Activated T-helper 17 cell treated with anti-CD3 and anti-CD28 coated beads, Interleukin-2, amount 50 U/mL, for 72 hours (primary cell): ENCODE measurements around the gene PACSIN2. TPM values are rescaled to one million over a fixed set of nuclear protein-coding genes. Genes with fewer than 3 reads are reported as not detected.
"Not testable (repeated sequence)": the region's sequence is repeated elsewhere in the genome, so short reads cannot be mapped to it uniquely, and the experiment has no call there.

Source experiments
- ATAC-seq: fragments of 150-1000 bp; cut with Tn5 transposase; replicated peaks from 2 replicates; pipeline ENCODE4 v1.10.0; 2021; ENCODE audit warnings: mild to moderate bottlenecking, moderate library complexity
- H3K27ac Mint-ChIP-seq: one replicate; pipeline ENCODE4 v1.8.0; 2022; ENCODE audit warnings: mixed read lengths
- H3K27me3 Mint-ChIP-seq: one replicate; pipeline ENCODE4 v1.8.0; 2022; ENCODE audit warnings: mixed read lengths
- H3K36me3 Mint-ChIP-seq: one replicate; pipeline ENCODE4 v1.8.0; 2022; ENCODE audit warnings: low read depth, mild to moderate bottlenecking, mixed read lengths
- H3K4me1 Mint-ChIP-seq: one replicate; pipeline ENCODE4 v1.8.0; 2022; ENCODE audit warnings: mixed read lengths
- H3K4me3 Mint-ChIP-seq: one replicate; pipeline ENCODE4 v1.8.0; 2022; ENCODE audit warnings: mild to moderate bottlenecking, mixed read lengths
- H3K9me3 Mint-ChIP-seq: one replicate; pipeline ENCODE4 v1.8.0; 2022; ENCODE audit warnings: mixed read lengths
- total RNA-seq, 2 donors: library from RNA; stranded (reverse); gene quantifications; one replicate each; pipeline ENCODE4 v1.2.3, GENCODE V29; 2022

The PACSIN2 gene
- total RNA-seq, 2 donors from 2014 or later = 22.9 to 26.3 TPM

DNA sequence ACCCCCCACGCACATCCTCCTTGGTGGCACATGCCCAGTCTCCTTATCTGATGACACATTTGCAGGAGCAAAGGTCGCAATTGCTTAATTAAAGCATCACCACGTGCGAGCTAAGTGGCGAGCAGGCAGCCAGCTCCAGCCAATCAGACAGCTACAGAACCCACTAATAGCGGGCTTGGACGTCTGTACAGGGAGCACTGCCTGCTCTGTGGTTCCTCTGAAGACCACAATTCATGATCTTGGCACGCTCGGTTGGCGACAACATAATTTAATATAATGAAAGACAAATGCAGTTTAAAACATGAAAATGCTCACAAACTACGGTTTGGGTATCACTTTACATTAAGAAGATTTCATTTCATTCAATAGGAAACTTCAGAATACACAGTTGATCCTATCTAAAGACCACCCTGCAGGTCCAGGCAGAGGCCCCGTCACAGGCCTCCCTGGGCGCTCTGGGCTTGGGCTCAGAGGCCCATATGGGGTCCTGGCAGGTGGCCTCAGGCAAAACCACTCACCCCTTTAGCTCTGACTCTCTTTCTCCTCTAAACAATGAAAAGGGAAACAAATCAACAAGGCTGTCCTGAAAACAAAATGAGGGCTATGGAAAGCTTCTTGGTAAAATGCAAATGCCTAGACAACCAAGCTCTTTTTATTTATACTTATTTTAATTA, 10.4 kb downstream of the PACSIN2 start:
- peaks cover 37% of the 10 kb centered on the region for H3K4me1 Mint-ChIP-seq

DNA sequence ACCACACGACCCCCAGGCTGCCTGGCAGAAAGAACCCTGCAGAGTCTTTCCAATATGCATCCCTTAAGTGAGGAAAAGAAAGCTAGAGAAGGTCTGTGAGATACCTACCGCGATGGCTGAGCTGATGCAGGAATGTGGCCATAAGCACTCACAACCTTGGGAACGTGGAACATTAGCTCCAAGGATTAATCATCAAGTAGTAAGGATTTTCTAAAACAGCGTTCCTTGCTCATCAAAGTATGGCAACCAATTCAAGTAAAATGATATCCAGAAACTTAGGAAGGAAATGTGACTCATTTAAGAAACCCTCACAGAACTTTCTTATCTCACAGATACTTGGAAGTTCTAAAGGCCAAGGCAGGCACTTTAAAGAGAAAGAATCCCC, 12.8 kb downstream of the PACSIN2 start:
- peak overlapping the region; percentile 41 for H3K27ac Mint-ChIP-seq
- peak; percentile 30 for ATAC-seq
- peaks cover 44% of the 10 kb centered on the region for H3K4me1 Mint-ChIP-seq
- H3K4me3 Mint-ChIP-seq = peak overlapping the region; percentile 64
- no peaks in the 10 kb centered on the region for H3K9me3 Mint-ChIP-seq
- H3K27me3 Mint-ChIP-seq = no peaks in the 10 kb centered on the region
- H3K36me3 Mint-ChIP-seq = no peaks in the 10 kb centered on the region

More for the DNA sequence above, 10.4 kb downstream of the PACSIN2 start:
- Mint-ChIP-seq H3K9me3 (no peaks in the 10 kb centered on the region), H3K27me3 (no peaks in the 10 kb centered on the region), H3K36me3 (no peaks in the 10 kb centered on the region), H3K27ac (no peak overlapping the region), H3K4me3 (no peak overlapping the region)
- no peak for ATAC-seq

DNA sequence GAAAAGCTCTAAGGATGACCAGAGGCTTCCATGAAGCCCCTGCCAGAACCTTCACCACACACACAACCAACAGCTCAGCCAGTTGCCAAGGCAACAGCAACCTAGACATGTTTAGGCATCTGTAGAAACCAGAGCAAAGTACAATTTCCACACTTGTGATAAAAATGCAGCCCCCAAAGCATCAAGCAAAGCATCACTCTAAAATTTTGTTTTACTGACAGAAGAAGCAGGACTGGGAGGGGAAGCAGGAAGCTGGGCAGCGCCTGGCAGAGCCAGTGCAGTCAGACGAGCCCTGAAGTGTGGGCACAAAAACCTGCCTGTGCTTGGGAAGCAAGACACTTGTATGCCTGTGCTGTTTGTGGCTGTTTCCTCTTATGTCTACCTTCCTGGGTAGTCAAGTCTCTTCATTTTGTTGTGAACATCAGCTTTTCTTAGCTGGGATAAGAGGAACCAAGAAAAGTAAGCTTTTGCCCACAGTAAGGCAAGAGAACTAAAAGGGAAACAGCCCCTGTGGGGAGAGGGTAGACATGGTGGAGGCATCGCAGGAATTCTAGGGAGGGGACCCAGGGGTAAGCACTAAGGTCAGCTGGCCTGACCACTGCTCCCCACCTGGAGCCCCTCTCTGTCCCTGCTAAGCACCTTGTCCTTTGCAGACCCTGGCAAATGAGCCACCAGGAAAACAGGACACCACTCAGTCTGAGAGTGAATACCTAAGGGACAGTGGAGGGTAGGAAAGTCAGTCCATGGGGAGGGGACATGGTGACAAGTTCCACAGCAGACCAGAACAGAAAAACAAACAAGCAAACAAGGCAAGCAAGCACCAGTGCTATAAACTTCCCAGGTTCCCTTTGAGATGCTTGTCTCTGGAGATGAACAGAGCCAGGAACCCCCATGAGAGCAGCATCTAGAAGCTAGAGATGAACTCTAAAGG, 13.4 kb downstream of the PACSIN2 start:
- Mint-ChIP-seq H3K27me3 (no peaks in the 10 kb centered on the region), H3K27ac (peak overlapping the region; percentile 41), H3K9me3 (no peaks in the 10 kb centered on the region), H3K36me3 (no peaks in the 10 kb centered on the region), H3K4me1 (peaks cover 44% of the 10 kb centered on the region), H3K4me3 (peak overlapping the region; percentile 64)
- ATAC-seq = peak; percentile 20

DNA sequence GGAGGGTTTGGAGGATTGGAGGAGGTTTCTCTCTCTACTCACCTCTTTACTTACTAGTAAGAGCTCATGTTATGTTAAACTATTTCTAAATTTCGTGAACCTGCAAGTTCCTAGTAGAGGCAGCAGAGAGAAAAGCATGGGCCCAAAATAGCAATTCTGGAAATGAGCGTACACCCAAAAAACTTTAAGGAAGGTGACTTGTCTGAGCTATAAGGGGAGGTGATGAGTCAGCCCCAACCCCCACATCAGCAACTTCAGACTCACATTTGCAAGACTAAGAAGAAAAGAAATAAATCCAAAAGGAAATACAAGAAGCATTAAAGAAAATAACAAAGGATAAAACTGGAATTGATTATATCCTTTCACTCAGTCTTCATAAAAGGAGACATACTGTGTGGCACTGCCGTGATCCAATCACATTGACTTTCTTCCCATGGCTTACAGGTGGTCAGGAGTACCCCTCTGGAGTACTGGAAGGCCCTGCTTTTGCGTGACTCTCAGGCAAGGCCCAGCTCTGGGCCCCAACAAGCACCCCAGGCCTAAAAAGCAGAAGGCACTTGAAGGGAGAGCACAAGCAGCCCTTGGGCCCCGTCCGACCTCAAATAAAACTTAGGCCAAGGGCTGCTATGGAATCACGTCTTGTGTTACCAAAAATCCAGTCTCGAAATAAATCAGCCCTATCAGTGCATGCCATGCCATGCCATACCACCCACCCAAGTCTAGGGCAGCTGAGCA, 14.3 kb downstream of the PACSIN2 start:
- H3K9me3 Mint-ChIP-seq = no peaks in the 10 kb centered on the region
- peak overlapping the region; percentile 41 for H3K27ac Mint-ChIP-seq
- peak; percentile 89 for ATAC-seq
- peaks cover 44% of the 10 kb centered on the region for H3K4me1 Mint-ChIP-seq
- peak overlapping the region; percentile 64 for H3K4me3 Mint-ChIP-seq
- no peaks in the 10 kb centered on the region for H3K27me3 Mint-ChIP-seq
- H3K36me3 Mint-ChIP-seq = no peaks in the 10 kb centered on the region

DNA sequence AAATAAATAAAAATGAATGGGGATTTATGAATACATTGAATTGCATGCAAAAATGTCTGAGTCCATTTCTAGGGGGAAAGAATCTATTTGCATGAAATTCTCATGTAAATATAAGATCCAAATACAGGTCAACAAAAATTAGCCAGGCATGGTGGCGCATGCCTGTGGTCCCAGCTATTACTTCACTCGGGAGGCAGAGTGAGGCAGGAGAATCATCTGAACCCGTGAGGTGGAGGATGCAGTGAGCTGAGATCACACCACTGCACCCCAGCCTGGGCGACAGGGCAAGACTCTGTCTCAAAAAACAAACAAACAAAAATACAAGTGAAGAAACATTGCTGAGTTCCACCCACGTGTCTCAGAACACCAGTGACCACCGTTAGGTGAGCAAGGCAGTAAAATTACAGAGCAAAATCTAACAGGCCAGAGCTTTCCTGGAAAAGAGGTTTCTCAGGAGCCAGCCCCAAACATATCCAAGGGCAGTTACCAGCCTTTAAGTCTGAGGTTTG, 17.3 kb downstream of the PACSIN2 start:
- Mint-ChIP-seq H3K4me3 (peak overlapping the region; percentile 47), H3K27me3 (no peaks in the 10 kb centered on the region), H3K4me1 (peaks cover 38% of the 10 kb centered on the region), H3K36me3 (peaks cover 5% of the 10 kb centered on the region), H3K27ac (peak overlapping the region; percentile 77), H3K9me3 (no peaks in the 10 kb centered on the region)
- ATAC-seq = no peak

DNA sequence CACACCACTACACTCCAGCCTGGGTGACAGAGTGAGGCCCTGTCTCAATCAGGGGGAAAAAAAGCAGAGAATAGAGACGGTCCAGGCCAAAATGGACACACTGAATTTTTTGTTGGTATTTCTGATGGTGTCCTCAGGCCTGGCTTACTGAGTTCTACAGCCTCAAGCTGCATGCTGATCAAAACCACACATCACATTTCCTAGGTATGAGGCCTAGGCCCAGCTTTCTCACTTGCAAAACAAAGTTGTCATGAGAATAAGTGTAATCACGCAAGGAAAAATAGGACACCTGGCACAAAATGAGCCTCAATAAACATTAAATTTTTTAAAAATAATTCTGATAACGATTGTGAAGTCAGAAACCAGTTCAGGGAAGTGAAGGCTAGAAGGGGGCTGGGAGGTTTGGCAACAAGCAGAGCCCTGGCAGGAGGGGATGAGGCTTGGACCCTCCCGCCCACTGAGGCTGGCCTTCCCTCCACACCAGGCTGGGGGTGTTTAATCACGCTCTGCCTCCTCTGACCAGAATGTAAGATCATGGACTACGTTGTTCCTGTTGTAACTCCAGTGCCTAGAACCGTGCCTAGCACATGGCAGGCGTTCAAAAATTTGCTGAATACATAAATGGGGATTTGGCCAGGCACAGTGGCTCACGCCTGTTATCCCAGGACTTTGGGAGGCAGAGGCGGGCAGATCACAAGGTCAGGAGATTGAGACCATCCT, 18.1 kb downstream of the PACSIN2 start:
- ATAC-seq = no peak
- peaks cover 5% of the 10 kb centered on the region for H3K36me3 Mint-ChIP-seq
- peaks cover 32% of the 10 kb centered on the region for H3K4me1 Mint-ChIP-seq
- no peaks in the 10 kb centered on the region for H3K9me3 Mint-ChIP-seq
- no peaks in the 10 kb centered on the region for H3K27me3 Mint-ChIP-seq
- H3K27ac Mint-ChIP-seq = no peak overlapping the region
- no peak overlapping the region for H3K4me3 Mint-ChIP-seq

DNA sequence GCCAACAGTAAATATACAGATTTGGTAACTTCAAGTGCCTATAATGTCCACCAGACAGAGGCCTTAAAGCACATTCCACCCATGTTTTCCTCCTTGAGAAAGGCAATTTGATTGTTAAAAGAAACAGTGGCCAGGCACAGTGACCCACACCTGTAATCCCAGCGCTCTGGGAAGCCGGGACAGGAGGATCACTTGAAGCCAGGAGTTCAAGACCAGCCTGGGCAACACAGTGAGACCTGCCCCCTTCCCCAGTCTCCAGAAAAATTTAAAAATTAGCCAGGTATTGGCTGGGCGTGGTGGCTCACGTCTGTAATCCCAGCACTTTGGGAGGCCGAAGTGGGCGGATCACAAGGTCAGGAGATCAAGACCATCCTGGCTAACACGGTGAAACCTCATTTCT, 19.3 kb downstream of the PACSIN2 start:
- not testable (repeated sequence) for H3K36me3 Mint-ChIP-seq, H3K27ac Mint-ChIP-seq, H3K4me3 Mint-ChIP-seq, H3K27me3 Mint-ChIP-seq, H3K9me3 Mint-ChIP-seq, ATAC-seq
- H3K4me1 Mint-ChIP-seq = peaks cover 21% of the 10 kb centered on the region

DNA sequence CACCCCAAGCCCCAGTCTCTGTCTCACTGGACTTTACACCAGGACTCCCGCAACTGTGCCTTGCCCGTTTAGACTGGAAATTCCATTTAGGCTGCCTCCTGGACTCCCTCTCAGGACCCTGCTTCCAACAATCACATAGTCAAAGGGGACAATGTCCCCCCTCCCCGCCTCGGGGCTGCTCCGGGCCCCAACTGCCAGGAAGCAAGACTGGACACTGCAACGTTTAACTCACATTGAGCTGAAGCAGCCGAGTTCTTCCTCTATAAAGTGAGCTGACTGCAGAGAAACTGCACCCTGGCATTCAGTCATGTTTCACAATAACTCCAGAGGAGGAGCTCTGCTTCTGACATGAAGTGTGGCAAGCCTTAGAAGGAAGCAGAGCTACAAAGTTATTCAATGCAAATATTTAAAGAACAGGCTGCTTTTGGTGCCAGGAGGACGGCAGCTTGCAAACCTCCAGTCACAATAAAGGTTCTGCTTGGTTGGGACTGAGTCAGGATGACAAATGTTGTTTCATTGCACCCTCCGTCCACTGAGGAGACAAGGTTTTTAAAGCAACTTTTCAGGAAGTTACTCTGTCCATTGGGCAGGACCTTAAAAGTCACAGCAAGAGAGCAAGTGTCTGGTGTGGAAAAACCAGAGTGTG, 19.9 kb downstream of the PACSIN2 start:
- H3K36me3 Mint-ChIP-seq = peaks cover 5% of the 10 kb centered on the region
- no peaks in the 10 kb centered on the region for H3K27me3 Mint-ChIP-seq

DNA sequence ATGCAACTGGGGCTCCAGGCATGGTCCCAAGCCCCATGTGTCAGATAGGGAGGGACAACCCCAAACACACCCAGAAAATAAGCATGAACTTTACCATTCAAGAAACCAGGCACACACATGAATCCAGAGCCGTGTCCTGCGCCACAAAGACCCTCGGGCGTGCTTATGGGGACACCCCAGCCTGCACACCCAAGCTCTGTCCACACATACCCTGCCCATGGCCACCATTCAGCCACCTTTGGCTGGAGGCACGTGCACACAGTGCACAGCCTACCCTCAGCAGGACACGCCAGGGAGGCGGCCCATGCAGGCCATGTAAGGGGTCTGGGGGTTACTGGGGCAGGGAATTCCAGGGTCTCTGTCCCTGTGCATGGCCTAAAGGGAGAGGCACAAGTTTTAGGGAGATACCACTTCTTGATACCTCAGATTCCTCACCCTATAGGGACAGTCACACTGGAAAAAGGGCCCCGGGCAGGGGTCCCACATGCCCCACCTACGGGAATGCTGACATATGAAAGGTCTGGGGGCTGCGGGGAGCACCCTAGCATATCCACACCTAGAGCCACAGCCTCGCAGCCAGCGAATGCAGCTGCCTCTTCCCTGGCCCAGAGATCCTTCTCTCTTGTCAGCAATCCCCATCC, 20.6 kb downstream of the PACSIN2 start:
- Mint-ChIP-seq H3K27me3 (no peaks in the 10 kb centered on the region), H3K4me1 (peaks cover 15% of the 10 kb centered on the region), H3K27ac (no peak overlapping the region), H3K36me3 (peaks cover 5% of the 10 kb centered on the region), H3K9me3 (no peaks in the 10 kb centered on the region), H3K4me3 (no peak overlapping the region)
- no peak for ATAC-seq

More for the DNA sequence above, 19.9 kb downstream of the PACSIN2 start:
- Mint-ChIP-seq H3K4me1 (peaks cover 15% of the 10 kb centered on the region), H3K27ac (no peak overlapping the region), H3K4me3 (no peak overlapping the region), H3K9me3 (no peaks in the 10 kb centered on the region)
- ATAC-seq = no peak

DNA sequence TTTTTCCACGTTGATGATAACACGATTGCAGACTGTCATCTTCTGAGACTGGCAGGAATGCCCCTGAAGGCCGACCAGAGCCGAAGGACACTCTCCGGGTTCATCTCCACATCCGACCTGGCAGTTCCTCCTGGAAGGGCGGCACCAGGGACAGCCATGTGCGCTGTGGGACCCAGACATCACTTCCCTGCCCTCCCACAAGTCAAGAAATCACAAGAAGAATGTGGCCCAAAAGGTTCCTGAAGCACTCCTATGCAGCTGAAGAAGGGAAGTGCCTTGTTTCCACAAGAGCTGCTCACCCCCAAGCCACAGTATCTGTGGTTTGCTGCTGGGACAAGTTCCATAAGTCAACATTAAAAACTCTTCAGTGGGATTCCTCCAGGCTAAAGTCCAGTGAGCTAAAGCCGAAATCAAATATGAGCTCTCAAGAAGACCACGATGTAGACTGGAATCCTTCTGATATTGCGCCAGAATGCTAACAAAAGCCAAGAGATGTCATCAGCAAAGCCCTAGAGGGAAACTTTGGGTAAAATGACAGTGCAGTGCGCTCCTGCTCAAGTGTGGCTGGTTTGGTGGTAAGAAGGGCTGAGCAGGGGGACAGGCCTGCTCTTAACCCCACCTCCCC, 21.2 kb downstream of the PACSIN2 start:
- Mint-ChIP-seq H3K4me1 (peaks cover 14% of the 10 kb centered on the region), H3K36me3 (peaks cover 5% of the 10 kb centered on the region), H3K27ac (no peak overlapping the region), H3K4me3 (no peak overlapping the region), H3K9me3 (no peaks in the 10 kb centered on the region), H3K27me3 (no peaks in the 10 kb centered on the region)
- ATAC-seq = no peak

DNA sequence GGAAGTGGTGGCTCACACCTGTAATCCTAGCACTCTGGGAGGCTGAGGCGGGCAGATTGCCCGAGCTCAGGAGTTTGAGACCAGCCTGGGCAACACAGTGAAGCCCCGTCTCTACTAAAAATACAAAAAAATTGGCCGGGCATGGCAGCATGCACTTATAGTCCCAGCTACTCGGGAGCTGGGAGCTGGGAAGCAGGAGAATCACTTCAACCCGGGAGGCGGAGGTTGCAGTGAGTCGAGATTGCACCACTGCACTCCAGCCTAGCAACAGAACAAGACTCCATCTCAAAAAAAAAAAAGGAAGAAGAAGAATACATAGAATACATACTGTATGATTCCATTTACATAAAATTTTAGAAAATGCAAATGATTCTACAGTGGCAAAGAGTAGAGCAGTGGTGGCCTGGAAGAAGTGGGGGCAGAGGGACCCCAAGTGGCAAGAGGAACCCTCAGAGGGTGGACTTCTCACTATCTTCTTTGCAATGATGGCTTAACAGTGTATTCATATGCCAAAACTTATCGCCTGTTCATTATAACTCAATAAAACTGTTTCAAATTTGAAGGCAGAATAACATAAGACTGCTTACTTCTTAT, 22.0 kb downstream of the PACSIN2 start:
- Mint-ChIP-seq H3K9me3 (no peaks in the 10 kb centered on the region), H3K27me3 (no peaks in the 10 kb centered on the region), H3K36me3 (peaks cover 5% of the 10 kb centered on the region), H3K27ac (no peak overlapping the region), H3K4me1 (peaks cover 6% of the 10 kb centered on the region), H3K4me3 (no peak overlapping the region)
- no peak for ATAC-seq

DNA sequence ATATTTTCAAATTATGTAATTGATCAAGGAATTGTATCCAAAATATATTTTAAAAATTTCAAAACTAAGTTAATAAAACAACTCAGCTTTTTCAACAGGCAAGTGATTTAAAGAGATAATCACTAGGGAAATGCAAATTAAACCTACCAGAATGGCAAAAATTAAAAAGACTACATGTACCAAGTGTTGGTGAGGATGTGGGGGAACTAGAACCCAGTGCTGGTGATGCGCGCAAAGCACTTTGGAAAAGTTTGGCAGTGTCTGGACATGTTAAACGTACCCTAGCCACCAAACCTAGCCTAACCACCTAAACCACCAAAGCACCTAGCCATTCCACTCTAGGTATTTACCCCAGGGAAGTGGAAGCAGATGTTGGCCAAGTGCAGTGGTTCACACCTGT, 22.9 kb downstream of the PACSIN2 start:
- Mint-ChIP-seq H3K4me3 (no peak overlapping the region), H3K27me3 (no peaks in the 10 kb centered on the region), H3K27ac (no peak overlapping the region), H3K4me1 (peaks cover under 1% of the 10 kb centered on the region), H3K36me3 (peaks cover 5% of the 10 kb centered on the region), H3K9me3 (no peaks in the 10 kb centered on the region)
- no peak for ATAC-seq
